NCI-H82 (cell line): ENCODE data around the gene PEAR1.
A peak's percentile ranks its signal among the peaks of the same experiment; 100 is the strongest.

Experiments used
- DNase-seq: peaks from one replicate; lab custom pipeline; 2025; lab: John Stamatoyannopoulos, UW

The PEAR1 gene

DNA sequence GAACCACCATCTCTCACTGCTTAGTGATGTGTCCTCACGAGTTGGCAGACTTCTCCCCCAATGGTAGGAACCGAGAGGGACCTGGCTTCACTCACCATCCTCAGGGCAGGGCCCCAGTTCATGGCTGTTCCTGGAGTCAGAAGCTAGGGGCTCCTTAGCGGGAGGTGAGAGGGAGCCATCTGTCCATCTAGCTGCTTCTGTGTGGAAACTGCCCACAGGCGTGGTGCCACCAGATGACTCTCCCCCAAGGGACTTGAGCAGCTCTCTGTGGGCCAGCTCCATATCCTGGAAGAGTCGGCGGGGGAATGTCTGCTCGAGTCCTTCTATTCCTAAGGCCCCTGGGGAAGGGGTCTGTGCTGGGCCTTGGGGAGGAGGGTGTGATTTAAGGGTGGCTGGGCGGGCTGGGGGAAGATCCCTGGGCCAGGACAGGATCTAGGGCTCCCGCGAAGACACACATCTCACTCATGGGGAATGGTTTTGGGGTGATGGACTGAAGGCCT, 43.3 kb downstream of the PEAR1 start:
- peak; percentile 46 for DNase-seq

DNA sequence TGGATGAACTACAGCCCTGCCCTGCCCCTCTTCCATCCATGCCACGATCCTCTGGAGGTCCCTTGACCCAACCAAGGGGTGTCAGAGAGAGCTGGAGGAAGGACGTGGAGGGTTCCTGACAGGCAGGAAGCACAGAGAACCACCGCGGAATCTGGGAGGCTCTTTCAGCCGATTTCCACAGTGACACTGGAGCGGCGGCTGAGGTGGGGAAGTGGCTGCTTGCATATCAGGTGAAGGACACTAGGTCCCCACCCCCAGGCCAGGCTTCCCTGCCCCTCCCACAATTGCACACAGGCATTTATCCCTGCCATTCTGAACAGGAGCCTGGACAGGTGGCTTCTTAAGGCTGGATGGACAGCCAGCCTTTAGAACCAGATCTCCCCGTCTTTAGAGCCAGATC, 44.4 kb downstream of the PEAR1 start:
- no peak for DNase-seq

DNA sequence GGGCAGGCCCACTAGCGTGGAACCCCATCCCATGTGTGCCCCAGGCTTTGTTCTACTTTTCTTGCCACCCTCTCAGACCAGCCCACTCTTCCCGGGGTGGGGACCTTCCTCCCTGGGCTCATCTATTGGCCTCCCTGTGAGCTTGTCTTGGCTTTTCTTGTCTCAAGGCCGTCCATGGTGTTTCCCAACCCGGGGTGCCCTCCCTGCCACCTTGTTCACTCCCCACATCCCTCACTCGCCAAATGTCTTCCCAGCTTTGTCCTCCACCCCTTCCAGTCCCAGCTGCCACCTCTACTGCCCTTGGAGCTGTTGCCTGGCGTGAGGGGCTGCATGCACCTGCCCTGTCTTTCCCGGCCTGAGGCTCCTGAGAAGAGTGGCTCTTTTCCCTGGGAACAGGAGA, 45.3 kb downstream of the PEAR1 start:
- DNase-seq = no peak

DNA sequence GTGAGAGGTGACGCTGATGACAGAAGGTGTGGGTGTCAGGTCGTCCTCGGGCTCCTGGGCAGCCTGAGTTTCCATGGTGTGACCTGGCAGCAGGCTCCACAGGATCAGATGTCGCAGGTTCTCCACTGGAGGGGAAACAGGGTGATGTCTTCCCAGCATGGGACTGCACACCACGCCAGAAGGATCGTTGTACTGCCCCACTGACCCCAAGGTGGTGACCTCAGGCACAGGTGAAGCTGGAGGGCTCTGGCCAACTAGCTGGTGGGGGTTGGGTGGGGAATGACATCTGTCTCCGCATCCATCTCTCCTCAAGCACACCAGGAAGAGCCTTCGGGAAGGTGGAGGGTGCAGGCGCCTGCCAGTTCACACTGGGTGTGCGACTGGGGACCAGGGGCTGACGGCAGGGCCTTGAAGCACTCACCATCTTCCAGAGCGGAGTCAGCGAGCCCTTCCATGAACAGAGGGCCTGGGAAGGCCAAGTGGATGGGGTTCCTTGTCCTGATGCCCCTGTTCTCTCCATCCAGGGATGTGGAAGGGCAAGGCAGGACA, 46.3 kb downstream of the PEAR1 start:
- DNase-seq = no peak

DNA sequence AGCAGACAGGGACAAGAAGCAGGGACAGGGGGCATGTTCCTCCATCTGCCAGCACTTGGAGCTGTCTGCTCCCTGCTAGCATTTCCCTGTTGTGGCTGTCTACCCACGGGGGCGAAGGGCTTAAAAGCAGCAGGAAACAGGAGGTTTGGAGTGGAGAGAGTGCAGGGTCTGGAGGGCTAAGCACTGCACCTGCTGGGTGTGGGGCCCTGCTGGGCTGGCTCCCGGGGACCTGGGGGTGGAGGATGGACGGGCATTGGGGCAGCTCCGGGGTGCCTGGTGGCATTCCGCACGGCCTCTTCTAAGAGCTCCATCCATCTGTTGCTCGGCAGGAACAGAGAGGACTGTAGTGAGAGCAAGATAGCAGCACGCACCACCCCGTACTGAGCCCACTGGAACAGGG, 48.2 kb downstream of the PEAR1 start:
- no peak for DNase-seq

DNA sequence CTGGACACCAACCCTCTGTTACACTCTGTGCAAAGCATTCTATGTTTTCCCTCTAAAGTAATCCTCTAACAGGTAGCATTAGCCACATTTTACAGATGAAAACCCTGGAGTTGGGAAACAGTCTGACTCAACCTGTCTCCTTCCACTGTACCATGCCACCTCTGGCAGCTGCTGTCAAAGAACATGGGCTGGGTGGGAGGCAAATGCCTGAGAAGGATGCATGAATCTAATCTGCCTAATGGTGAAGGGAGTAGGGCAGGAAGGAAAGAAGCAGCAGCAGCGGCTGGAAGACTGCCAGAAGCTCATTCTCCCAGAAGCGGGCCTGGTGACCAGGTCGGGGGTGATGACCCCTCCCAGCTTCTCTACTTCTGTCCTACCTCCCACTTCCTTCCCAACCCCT, 48.7 kb downstream of the PEAR1 start:
- DNase-seq = no peak

DNA sequence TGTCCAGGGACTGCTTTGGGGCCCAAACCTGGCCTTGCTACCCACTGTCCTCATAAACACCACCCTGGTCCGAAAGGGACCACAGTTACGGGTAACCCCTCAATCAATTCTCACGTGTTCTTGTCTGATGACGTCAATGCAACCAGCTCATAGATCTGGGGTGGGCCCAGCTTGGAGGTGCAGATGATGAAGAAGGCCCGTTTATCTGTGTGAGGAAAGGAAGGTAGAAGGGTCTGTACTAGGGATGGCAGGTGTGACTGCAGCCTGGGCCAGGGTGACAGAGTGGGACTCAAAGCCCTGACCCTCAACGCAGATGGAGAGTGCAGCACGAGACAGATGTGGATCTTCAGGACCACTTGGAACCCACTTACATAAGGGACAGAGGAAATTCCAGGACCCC, 49.1 kb downstream of the PEAR1 start:
- no peak for DNase-seq

DNA sequence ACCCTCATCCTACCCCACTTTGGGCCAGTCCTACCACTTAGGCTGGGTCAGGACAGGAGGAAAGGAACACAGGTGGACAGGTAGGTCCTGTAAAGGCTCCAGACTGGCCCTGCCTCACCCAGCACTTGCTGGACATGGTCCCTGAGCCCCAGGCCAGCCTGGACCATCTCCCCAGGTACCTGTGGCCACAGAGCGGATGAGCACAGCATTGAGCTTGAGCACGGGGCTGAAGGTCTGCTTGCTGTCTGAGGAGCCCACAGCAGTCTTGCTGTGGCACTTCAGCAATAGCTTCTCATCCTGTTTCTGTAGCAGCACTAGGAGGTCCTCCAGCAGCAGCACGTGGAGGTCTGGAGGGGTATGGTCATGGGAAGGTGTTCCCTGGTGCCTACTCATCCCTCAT, 50.2 kb downstream of the PEAR1 start:
- DNase-seq = no peak

DNA sequence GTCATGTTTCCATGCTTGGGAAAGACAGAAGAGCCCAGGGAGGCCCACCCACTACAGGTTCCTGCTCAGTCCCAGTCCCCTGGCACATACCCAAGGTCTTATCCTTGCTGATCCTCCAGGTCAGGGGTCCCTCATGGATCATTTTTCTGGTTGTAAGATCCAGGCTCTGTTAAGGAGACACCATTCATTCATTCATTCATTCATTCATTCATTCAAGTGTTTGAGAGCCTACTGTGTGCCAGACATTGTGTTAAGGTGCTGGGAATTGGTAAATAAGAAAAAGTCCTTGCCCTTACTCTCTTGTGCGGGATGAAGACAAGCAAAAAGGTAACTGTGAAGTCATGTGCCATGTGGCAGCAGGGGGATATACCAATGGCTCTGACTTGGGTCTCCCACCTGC, 50.8 kb downstream of the PEAR1 start:
- no peak for DNase-seq

DNA sequence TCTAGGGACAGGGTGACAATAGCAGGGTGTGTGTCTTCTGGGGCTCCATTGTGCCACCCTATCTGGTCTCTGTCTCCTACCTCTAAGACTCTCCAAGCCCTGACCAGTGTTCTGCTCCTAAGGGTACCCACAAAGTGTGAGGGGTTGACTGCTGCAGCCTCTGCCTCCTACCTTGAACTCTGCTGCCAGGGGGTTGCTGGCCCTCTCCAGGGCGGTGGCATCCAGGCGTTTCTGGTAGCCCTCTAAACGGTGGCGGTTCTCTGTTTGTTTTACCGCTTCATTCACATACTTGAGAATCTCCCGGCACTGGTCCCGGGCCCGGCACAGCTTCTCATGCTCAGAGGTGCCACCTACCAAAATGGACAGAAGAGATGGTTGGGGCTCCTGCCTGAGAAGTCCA, 51.3 kb downstream of the PEAR1 start:
- DNase-seq = no peak

DNA sequence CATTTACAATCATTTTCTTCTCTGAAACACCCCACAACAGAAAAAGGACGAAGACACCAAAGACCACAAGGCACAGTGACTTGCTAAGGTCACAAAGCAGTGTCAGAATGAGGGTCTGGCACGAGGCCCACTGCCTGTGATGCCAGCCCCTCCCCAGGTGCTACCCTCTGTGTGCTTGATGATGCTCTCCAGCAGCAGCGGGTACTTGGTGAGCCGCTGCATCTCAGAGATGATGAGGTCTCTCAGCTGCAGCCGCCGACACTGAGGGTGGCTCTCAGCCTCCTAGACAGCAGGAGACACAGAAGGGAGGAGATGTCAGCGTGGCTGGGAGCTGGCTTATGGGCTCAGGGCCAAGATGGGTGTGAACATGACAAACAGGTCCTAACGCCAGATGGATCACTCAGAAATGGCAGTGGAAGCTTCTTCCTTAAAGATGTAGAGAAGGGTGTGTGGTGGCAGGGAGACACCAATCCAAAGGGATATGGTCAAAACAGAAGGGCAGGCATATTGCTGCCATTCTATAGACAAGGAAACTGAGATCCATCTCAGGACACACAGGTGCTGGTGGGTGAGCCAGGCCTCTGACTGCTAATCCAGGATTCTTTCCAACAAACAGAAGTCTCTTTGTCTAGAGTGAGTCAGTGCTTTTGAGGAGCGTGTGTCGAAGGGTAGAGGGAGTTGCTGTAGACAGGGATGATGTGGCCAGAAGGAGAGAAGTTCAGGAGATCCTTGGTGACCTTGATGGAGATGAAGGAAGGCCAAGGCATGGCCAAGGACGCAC, 52.6 kb downstream of the PEAR1 start:
- DNase-seq = peak; percentile 45

DNA sequence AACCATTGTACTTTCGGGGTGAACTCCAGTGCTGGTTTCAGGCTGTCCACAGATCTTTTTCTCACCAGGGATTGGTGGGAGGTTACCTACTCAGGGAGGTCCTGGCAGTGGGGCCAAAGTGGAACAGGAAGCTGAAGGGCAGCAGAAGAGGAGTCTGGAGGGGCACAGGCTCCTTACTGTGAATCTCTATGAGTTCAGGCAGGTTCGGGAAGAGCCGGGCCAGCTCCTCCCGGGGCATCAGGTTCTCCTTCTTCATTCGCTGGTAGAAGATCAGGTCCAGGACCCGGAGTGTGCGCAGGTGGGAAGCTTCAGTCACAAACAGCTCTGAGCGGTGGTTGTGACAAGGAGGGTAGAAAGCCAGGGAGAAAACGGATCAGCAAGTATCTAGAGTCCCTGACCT, 53.6 kb downstream of the PEAR1 start:
- no peak for DNase-seq

DNA sequence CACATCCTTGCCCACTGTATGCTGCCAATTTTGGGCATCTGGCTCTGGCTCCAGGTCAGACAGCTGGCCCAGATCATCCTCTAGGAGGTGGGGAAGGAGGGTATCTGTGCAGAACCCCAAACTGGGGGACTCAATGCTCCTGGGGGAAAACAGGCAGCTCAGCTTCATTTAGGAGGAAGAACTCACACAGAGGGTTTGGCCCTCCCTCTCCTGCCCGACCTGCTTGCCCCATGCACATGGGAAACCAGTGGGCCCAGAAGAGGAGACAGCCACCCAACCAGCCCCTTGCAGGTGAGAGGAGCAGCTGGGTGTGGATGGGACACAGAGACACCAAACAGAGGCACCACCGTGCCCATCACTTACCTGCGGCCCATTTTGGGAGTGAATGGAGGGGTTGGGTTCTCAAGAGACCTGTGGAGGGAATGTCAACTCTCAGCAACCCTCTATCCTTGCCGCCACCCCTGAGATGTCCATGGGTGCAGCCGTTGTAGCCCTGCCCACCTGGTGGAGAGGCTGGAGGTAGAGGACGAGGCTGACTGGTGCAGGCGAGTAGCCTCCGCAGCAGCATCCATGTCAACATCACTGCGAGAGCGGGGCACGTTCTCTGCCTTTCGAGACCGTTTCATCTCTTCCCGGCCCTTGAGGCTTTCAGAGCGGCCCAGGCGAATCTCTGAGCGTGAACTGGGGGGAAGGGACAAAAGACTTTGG, 54.5 kb downstream of the PEAR1 start:
- no peak for DNase-seq

DNA sequence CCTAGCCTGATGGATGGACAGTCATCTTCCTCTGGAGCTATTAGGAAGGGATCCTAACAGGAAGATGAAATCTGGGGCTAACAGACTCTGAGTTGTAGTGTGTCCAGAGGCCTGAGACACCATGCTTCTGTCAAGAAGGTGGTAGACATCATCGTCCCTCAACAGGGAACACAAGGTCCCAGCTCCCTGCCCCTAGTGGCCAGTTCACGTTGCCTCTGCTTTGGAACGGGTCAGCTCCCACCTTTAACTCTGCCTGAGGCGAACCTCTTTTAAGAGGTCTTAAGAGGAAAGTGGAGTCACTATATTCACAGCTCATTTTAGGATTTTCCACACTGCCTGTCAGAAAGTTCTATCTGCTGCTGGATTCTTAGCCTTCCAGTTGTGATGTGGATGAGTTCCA, 55.2 kb downstream of the PEAR1 start:
- peak; percentile 15 for DNase-seq

DNA sequence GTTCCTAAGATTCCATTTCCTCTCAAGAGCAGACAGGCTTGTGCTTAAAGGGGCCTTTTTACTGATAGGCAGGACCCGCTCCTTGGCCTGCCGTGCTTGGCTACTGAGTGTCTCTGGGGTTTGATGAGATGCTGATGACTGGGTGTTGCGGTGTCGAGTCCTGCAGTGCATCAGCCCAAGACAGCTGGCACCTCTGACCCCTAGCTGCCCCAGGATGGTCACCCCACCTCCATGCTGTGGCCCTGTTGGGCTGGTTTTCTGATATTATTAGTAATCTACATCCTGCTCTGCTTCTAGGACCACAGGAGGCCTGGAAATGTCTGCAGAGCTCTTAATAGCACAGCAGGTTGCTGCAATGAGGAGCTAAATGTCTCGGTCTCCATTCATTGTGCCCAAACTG, 55.6 kb downstream of the PEAR1 start:
- DNase-seq = no peak

DNA sequence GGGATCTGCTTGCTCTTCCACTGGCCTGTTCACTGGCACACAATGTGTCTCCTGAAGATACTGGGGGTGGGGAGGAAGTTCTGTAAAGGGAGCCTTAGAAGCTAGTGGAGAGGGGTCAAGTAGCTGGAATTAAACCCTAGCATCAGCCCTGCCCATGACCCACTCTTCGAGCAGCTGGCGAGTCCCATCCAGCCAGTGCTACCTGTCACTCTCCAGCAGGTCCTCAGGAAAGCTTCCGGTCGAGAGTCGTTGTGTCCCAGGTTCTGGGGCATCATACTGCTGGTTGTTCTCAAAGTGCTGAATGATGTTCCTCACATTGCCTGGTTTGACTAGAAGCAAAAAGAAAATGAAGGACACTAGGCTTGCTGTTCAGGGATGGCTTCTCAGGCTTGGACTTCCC, 57.9 kb downstream of the PEAR1 start:
- DNase-seq = no peak

DNA sequence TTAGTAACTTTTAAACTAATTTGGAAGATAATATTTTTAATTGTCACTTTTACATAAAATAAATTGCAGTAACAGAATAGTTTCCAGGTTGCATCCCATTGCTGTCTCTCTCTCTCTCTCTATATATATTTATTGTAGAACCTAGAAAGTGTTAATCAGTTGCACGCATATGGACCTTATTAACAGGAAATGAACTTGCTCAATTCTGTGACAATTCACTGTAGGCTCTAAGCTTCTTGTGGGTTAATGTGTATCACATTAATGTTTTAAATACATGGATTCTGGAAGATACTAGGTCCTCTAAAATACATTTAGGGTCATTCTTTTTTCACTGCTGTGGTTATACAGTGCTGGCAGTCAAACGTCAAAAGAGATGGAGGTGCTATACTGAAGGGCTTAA, 60.1 kb downstream of the PEAR1 start:
- no peak for DNase-seq

DNA sequence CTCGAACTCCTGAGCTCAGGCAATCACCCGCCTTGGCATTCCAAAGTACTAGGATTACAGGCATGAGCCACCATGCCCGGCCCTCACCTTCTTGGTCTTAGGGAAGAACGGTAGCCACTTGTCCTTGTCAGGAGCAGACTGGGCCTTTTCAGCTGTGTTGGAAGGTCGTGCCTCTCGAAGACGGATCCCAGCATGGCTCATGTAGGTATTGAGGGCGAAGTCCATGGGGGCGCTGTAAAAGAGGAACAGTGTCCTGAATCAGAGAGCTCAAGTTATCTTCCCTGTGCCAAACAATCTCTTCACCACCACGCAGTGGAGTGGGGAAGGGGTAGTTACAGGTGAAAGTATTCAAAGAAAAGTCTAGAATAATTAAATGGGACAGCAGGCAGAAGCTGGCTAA, 62.8 kb downstream of the PEAR1 start:
- DNase-seq = no peak

DNA sequence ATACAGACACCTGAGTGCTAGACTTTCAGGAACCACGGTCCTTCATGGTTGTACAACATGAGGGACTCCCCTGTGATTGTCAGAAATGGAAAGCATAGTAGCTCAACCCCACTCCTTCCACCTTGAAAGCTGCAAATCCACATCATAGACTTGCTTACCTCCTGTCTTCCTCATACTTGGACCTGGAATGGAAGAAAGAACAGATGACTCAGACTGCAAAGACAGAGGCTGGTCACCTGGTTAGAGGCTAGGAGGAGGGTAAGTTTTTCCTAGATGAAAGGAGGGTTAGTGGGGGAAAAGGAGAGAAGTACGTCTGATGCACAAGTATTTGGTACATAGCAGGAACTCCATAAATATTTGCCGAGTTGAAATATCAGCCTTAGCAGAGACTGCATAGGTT, 64.1 kb downstream of the PEAR1 start:
- DNase-seq = no peak

DNA sequence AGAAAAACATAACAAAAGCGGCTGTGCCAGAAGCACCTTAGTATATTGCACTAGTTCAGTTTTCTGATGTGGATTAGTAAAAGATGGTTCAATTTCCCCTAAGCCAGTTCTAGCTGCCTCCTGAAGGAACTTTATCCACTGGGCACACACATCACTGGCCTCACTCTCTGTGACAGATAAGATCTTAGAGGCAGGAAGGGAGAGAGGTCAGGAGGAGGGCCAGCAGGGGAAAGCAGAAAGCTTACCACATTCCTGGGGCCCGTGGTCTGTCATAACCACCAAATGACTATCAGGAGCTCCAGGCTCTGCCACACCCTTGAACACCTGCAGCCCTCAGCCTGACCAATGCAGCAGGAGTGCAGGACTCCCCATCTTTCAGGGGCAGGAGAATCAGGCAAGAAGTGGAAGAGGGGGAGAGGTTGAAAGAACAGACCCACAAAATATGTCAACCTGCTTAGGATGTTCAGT, 64.8 kb downstream of the PEAR1 start:
- no peak for DNase-seq

DNA sequence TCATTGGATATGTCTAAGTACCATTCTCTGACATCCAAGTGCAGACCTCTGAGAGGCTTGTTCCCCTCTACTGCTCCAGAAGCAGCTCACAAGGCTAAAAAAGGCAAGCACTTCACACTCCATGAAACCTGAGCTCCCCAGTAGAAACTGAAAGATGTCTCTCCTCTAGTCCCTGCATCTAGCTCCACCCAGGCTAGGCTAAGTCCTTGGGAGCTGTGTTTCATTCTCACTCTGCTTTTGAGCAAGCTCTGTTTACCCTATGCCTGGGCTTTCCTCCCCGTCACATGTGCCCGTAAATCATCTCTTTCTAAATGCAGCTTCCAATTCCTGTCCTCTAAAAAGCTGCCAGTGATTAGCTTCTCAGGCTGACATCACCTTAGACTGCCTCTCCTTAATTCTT, 65.9 kb downstream of the PEAR1 start:
- peak; percentile 36 for DNase-seq

DNA sequence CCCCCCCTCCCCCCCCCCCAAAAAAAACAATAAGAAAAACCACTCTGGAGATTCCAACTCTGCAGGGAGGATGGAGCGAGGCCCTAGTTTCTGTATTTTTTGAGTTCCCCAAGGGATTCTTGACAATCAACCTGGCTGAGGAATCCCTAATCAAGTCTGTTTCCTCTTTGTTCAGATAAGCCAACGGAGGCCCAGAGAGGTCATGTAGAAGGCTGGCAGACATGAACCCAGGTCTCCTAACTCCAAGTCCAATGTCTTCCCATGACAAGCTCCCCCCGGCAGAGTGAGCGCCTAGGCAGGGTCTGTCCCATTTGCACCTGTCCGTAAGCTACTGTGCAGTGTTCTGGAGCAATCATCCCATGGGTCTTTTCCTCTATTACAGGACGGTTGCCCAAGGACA, 66.4 kb downstream of the PEAR1 start:
- no peak for DNase-seq

DNA sequence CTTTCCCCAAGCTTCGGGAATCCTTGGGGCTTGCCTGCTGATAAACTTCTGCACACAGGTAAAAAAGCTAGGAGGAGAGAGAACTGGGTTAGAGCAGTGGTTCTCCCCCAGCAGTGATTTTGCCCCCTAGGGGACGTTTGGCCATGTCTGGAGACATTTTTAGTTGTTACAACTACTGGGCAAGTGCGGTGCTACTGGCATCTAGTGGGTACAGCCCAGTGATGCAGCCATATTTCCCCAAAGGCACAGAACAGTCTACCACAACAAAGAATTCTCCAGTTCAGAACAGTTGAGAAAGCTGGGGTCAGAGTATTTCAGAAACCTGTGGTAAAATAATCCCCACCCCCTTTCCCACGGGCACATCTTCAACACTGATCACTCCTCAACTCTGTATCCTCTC, 68.2 kb downstream of the PEAR1 start:
- DNase-seq = peak; percentile 52
